Measurements from ENCODE around the gene VIL1.

The VIL1 gene

GRCh38 chr2:218401890-218402289, 17.0 kb upstream of the VIL1 start:
- no peak overlapping the region for H3K4me3 ChIP-seq (ENCODE audit: low read length)
- no peak for DNase-seq (ENCODE audit: low read depth)
- TF ChIP-seq CTCF (IDR thresholded peaks at IDR 0.05; ENCODE audit: insufficient read depth, low read depth, low read length, missing control alignments) = no peak

- TF ChIP-seq CTCF (IDR thresholded peaks at IDR 0.05; ENCODE audit: insufficient read depth, low read depth, low read length, missing control alignments) = no peak
- H3K4me3 ChIP-seq (ENCODE audit: low read length) = no peak overlapping the region
- no peak for DNase-seq (ENCODE audit: low read depth)
These were observed 16.4 kb upstream of the VIL1 start for GRCh38 chr2:218402491-218402901.

- no peak for TF ChIP-seq CTCF (IDR thresholded peaks at IDR 0.05; ENCODE audit: insufficient read depth, low read depth, low read length, missing control alignments)
These were observed 16.0 kb upstream of the VIL1 start for GRCh38 chr2:218402911-218403411.

GRCh38 chr2:218403810-218404209, 15.1 kb upstream of the VIL1 start:
- no peak for TF ChIP-seq CTCF (IDR thresholded peaks at IDR 0.05; ENCODE audit: insufficient read depth, low read depth, low read length, missing control alignments)
- DNase-seq (ENCODE audit: low read depth) = no peak
- H3K4me3 ChIP-seq (ENCODE audit: low read length) = no peak overlapping the region

More at GRCh38 chr2:218402911-218403411, 16.0 kb upstream of the VIL1 start:
- DNase-seq (ENCODE audit: low read depth) = no peak
- no peak overlapping the region for H3K4me3 ChIP-seq (ENCODE audit: low read length)

- TF ChIP-seq CTCF (IDR thresholded peaks at IDR 0.05; ENCODE audit: insufficient read depth, low read depth, low read length, missing control alignments) = no peak
- DNase-seq (ENCODE audit: low read depth) = no peak
- H3K4me3 ChIP-seq (ENCODE audit: low read length) = no peak overlapping the region
These were observed 14.4 kb upstream of the VIL1 start for GRCh38 chr2:218404351-218405085.

GRCh38 chr2:218405086-218405745, 13.7 kb upstream of the VIL1 start:
- DNase-seq (ENCODE audit: low read depth) = no peak
- H3K4me3 ChIP-seq (ENCODE audit: low read length) = no peak overlapping the region
- TF ChIP-seq CTCF (IDR thresholded peaks at IDR 0.05; ENCODE audit: insufficient read depth, low read depth, low read length, missing control alignments) = no peak
